GM19193 (cell line): ENCODE measurements around the gene PCAT6.

Experiments
- POLR2A ChIP-seq: IDR thresholded peaks from 4 replicates; pipeline ENCODE4 v1.6.1; 2011; ENCODE audit not compliant: insufficient read depth, insufficient read length; ENCODE audit errors: extremely low read depth

Gene PCAT6

GRCh38 chr1:202856014-202856413 lies 45.3 kb downstream of the PCAT6 start:
- TF ChIP-seq POLR2A = no peak

GRCh38 chr1:202857136-202857610 lies 46.4 kb downstream of the PCAT6 start:
- no peak for TF ChIP-seq POLR2A

GRCh38 chr1:202858331-202858730 lies 47.6 kb downstream of the PCAT6 start:
- TF ChIP-seq POLR2A = no peak

- no peak for TF ChIP-seq POLR2A
Measured at GRCh38 chr1:202858789-202859414, 48.1 kb downstream of the PCAT6 start.

GRCh38 chr1:202860744-202861419 lies 50.1 kb downstream of the PCAT6 start:
- no peak for TF ChIP-seq POLR2A
